AG10803 (cell line): ENCODE data around the gene DBN1.

Experiments used
- DNase-seq: peaks from one replicate; pipeline ENCODE4 v3.0.0; 2010; ENCODE audit warnings: low read depth
- H3K4me3 ChIP-seq: 2 replicates; pipeline ENCODE4 v1.5.1; 2011; ENCODE audit warnings: mild to moderate bottlenecking, low read length, control low read depth
- TF ChIP-seq, protein P1 (sequence below): conservative IDR thresholded peaks from 2 replicates; pipeline ENCODE4 v1.5.1; 2011; ENCODE audit warnings: mild to moderate bottlenecking, low read length, control low read depth, inconsistent platforms

The DBN1 gene

GRCh38 chr5:177466861-177467260 lies 6.6 kb downstream of the DBN1 start:
- TF ChIP-seq, protein P1, sequence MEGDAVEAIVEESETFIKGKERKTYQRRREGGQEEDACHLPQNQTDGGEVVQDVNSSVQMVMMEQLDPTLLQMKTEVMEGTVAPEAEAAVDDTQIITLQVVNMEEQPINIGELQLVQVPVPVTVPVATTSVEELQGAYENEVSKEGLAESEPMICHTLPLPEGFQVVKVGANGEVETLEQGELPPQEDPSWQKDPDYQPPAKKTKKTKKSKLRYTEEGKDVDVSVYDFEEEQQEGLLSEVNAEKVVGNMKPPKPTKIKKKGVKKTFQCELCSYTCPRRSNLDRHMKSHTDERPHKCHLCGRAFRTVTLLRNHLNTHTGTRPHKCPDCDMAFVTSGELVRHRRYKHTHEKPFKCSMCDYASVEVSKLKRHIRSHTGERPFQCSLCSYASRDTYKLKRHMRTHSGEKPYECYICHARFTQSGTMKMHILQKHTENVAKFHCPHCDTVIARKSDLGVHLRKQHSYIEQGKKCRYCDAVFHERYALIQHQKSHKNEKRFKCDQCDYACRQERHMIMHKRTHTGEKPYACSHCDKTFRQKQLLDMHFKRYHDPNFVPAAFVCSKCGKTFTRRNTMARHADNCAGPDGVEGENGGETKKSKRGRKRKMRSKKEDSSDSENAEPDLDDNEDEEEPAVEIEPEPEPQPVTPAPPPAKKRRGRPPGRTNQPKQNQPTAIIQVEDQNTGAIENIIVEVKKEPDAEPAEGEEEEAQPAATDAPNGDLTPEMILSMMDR = no peak
- no peak overlapping the region for H3K4me3 ChIP-seq
- DNase-seq = no peak

DNA sequence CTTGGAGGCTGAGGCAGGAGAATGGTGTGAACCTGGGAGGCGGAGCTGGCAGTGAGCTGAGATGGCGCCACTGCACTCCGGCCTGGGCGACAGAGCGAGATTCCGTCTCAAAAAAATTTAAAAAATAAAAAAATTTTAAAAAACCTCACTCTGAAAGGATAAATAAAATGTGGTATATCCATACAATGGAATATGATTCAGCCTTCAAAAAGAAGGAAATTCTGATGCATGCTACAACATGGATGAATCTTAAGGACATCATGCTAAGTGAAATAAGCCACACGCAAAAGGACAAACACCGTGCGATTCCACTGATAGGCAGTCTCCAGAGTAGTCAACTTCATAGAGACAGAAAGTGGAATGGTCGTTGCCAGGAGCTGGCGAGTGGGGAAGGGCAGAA lies 8.4 kb downstream of the DBN1 start:
- H3K4me3 ChIP-seq = no peak overlapping the region
- TF ChIP-seq, protein P1 = no peak
- no peak for DNase-seq

DNA sequence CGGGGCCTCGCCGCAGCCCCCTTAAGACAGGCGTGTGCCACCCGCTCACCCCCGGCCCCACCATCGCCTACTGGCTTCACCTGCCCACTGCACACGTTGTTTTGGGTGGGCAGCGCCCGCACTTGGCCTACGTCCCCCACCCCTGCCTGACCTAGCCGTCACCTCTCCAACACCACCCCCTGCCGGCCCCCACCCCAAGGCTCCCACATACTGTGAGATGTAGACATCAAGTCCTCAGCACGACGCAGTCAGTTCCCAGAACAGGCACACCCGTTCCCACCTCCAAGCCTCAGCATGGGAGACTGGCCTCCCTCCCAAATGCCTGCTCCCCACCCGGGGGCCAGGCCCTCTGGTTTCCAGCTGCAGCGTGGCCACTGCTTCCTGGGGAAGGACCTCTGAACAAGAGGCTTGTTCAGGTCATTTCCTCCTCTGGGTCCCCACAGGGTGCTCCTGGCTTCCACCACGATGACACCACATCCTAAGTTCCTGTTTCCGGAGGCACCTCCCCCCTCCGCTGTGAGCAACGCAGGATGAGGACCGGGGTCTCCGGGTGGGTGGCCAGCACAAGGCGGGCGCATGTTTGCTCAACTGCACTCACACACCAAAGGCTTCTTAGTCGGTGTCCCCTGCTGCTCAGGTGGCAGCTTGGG lies 11.3 kb downstream of the DBN1 start:
- no peak overlapping the region for H3K4me3 ChIP-seq
- TF ChIP-seq, protein P1 = no peak
- no peak for DNase-seq

- TF ChIP-seq, protein P1 = no peak
- H3K4me3 ChIP-seq = no peak overlapping the region
- no peak for DNase-seq
These were observed 13.4 kb downstream of the DBN1 start for GRCh38 chr5:177459819-177460628.

- TF ChIP-seq, protein P1 = no peak
- DNase-seq = no peak
- no peak overlapping the region for H3K4me3 ChIP-seq
These were observed 14.1 kb downstream of the DBN1 start for GRCh38 chr5:177459357-177459756.

GRCh38 chr5:177458912-177459350 lies 14.5 kb downstream of the DBN1 start:
- DNase-seq = no peak

More at GRCh38 chr5:177458912-177459350, 14.5 kb downstream of the DBN1 start:
- TF ChIP-seq, protein P1 = no peak
- H3K4me3 ChIP-seq = no peak overlapping the region
